NCI-H526 treated with DMSO at 0.1 percent for 48 hours (cell line): ENCODE measurements around the gene SC5D.
A peak's percentile ranks its signal among the peaks of the same experiment; 100 is the strongest.

Source experiments
- DNase-seq: peaks from one replicate; lab custom pipeline; 2025; lab: John Stamatoyannopoulos, UW

The SC5D gene

GRCh38 chr11:121293288-121293594 lies 670 bp downstream of the SC5D start:
- DNase-seq, result no peak

- DNase-seq, result peak; percentile 77
These were observed 2.9 kb downstream of the SC5D start for GRCh38 chr11:121295246-121296029.

DNA sequence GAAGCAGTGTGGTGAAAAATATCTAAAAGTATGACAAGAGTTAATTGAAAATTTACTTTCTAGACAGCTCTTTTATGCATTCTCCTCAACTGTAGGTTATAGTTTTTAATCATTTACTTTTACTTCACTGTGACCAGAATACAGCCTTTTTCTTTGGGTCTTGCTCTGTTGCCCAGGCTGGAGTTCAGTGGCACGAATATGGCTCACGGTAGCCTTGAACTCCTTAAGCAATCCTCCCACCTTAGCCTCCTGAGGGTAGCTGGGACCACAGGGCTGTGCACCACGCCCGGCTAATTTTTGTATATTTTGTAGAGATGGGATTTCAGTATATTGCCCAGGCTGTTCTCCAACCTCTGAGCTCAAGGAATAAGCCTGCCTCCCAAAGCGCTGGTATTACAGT lies 5.3 kb downstream of the SC5D start:
- DNase-seq, result no peak

DNA sequence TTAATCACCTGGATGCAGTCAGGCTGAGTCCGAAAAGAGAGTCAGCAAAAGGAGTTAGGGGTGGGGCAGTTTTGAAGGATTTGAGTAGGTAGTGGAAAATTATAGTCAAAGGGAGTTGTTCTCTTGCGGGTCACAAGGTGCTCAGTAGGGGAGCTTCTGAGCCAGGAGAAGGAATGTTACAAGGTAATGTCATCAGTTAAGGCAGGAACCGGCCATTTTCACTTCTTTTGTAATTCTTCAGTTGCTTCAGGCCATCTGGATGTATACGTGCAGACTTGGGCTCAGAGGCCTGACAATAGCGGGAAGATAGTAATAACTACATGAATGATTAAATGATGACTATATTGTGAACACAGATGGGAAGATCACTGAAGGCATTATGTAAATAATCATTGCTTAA lies 6.2 kb downstream of the SC5D start:
- DNase-seq, result no peak

DNA sequence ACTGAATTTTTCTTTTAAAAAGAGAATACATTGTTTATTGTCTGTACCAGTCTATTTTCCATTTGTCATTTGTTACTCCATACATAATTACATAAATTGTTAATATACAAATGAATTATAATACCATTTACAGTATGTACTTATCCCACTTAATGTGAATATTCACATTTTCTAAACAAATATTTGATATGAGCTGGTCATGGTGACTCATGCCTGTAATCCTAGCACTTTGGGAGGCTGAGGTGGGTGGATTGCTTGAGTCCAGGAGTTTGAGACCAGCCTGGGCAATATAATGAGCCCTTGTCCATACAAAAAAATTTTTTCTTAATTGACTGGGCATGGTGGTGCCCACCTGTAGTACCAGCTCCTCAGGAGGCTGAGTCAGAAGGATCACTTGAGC lies 6.8 kb downstream of the SC5D start:
- no peak for DNase-seq

DNA sequence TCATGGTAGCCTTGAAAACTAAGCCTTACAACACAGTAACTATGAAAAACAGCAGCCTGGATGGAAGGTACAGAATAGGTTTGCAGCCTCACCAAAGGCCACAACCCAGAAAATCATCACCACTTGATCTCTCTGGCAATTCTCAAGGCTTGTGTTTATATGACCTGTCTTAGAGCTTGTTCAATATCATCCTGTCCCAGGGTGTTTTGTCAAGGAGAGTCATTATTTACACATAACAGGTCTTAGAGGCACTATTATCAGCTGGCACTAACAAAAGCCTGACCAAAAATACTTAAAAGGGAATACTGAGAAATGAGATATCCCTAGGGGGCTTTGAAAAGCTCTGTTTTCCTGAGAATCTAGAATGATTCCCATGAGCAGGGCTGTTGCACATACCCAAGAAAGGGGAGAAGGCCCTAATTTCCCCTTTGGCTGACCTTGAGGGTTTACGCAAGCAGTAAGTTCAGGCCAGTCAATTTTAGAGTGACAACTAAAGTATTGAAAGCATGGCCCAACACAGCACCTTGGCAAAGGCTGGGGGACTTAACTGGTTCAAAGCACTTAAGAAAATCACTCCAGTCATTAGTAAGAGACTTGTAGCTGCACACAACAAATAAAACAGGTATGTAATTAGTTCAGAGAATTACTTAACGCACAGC lies 7.9 kb downstream of the SC5D start:
- no peak for DNase-seq

GRCh38 chr11:121300972-121301699 lies 8.6 kb downstream of the SC5D start:
- DNase-seq, result no peak

DNA sequence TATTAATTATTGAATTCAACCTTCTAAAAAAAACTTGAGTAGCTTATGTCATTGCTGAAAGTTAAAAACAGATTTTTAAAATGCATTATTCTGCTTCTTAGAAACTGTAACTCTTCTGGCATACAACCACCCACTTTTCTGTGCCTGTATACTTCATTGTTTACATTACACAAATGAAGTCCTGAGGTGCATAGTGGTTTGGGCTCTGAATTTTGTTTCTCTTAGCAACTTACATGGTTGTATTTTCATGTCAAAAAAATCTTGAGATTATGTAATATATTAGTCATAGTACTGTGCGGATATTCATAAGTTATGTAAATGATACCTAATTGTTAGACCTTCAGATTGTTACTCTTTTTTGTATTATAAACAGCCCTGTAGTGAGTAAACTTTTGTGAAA lies 12.2 kb downstream of the SC5D start:
- DNase-seq, result no peak

- DNase-seq, result no peak
These were observed 16.2 kb downstream of the SC5D start for GRCh38 chr11:121308816-121309215.

GRCh38 chr11:121309688-121310087 lies 17.1 kb downstream of the SC5D start:
- no peak for DNase-seq

GRCh38 chr11:121310908-121311307 lies 18.3 kb downstream of the SC5D start:
- DNase-seq, result no peak

DNA sequence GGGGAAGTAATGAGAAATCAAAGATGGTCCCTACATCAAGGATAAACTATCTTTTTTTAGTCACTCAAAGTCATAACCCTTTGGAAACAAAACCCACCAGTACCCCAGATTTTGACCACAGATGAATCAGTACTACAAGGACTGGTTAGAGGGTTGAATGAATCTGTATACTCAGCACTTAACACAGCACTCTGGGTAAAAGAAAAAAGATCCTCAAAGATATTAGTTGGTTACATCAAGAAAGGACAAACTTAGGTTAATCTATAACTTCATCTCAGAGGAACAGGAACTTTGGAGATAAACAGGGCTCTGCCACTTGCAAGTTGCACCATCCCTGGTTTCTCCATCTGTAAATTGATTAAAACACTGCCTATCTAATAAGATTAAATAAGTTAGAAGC lies 18.8 kb downstream of the SC5D start:
- no peak for DNase-seq

GRCh38 chr11:121312483-121312882 lies 19.9 kb downstream of the SC5D start:
- DNase-seq, result no peak

DNA sequence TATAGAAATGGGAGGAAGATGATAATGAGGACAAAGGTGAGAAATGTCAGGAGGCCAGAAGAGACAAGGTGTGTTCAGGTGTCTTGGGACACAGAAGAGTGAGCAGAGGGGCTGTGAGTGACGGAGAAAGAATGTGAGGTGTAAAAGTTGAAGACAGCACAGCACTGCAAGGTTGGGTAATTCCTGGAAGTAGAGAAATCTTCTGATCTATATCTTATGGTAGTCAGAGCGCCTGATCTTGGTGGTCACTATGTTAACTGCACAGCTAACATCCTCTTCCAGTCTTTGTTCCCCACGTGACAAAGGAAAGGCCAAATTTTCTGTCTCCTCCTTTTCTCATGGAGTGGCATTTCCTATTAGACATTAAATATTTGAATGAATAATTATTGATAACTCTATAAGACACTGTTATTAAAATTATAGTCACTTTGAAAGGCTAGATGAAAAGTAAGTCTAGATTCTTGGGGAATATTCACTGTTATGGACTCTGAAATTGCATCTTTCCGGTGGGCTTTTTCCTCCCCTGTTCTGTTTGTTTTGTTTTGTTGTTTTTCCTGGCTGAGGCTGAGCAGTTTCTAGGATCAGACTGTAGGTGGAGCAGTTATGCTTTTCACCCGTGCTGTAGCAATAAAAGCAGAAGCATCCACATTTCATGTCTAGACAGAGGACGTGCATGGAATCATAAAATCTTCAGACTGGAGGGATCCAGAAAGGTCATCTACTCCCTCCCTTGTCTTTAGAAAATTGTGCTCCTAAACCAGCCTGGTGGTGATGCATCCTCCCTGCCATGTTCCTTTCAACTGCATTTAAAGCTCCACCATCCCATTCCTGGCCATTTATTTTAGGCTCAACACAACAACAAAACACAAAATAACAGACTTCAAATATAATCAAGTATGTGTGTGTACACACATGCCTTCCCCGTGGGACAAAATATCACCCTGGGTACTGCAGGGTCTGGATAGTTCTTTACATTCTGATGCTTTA lies 26.6 kb downstream of the SC5D start:
- DNase-seq, result peak; percentile 89

DNA sequence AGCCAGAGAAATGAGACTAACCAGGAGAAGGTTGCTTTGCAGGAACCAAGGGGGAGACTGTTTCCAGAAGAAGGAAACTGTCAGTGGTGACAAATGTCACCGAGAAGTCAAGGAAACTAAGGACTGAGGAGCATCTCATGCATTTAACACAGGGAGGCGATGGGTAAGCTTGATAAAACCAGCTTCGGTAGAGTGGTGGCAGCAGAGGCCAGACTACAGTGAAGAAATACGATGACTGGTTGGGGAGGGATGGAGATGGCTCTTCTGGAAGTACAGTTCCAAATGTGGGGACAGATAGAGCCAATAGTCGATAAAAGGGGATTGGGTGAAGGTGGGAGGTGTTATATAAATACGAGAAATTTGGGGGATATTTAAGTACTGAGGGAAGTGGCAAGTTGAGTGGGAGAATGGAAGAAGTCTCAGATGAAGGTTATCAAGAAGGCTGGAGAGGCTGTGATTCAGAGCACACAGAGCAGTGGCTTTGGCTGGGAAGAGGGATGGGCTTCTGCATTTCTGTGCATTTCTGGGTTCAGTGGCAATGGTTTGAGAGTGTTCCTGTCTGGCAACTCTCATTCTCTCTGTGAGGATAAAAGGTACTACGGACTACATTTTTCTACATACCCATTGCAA lies 29.2 kb downstream of the SC5D start:
- DNase-seq, result peak; percentile 85

GRCh38 chr11:121323046-121323607 lies 30.6 kb downstream of the SC5D start:
- peak; percentile 78 for DNase-seq

DNA sequence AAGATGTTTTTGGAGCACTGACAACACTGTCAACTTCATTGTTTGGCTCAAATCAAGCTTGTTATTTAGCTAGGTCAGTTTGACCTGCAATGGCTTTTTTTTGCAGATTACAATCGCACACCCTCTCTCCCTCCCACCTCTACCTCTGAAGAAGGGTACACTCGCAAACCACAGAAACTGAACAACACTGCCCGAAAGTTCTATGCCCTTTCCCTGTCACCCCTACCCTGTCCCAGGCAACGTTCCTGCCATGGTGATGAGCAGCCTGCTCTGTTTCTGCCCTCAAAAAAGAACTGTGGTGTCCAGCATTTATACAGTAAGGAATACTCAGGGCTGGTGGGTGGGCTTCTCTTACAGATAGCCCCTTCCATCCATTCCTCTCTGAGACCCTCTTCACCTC lies 33.7 kb downstream of the SC5D start:
- DNase-seq, result no peak

DNA sequence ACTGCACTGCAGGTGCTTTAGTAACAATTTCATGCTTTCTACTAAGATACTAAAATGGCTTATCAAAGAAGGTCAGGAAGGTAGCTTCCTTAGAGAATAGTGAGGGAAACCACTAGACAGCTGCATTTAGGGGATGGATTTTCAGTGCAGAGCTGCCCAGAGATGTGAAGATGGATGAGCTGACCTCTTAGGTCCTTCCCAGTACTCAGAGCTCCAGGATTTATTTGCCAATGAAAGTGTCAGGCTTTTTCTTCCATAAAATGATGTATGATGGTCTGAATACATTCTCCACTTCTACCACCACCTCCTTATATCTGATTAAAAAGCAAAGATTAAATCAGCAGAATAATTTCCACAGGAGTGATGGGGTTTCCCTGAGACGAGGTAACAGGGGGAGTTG lies 35.0 kb downstream of the SC5D start:
- DNase-seq, result no peak

GRCh38 chr11:121328176-121328966 lies 35.8 kb downstream of the SC5D start:
- no peak for DNase-seq

GRCh38 chr11:121328967-121329679 lies 36.6 kb downstream of the SC5D start:
- peak; percentile 86 for DNase-seq
